Activated CD4-positive, alpha-beta T cell treated with anti-CD3 and anti-CD28 coated beads, Interleukin-2, amount 50 U/mL, for 48 hours (primary cell): ENCODE data around the gene DEFB119.
"Not testable (repeated sequence)": the region's sequence is repeated elsewhere in the genome, so short reads cannot be mapped to it uniquely, and the experiment has no call there.

ENCODE experiments used
- DNase-seq, 2 experiments: peaks; one replicate each; pipeline ENCODE4 v3.0.0-alpha.2; 2020

DEFB119 gene, protein sequence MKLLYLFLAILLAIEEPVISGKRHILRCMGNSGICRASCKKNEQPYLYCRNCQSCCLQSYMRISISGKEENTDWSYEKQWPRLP

DNA sequence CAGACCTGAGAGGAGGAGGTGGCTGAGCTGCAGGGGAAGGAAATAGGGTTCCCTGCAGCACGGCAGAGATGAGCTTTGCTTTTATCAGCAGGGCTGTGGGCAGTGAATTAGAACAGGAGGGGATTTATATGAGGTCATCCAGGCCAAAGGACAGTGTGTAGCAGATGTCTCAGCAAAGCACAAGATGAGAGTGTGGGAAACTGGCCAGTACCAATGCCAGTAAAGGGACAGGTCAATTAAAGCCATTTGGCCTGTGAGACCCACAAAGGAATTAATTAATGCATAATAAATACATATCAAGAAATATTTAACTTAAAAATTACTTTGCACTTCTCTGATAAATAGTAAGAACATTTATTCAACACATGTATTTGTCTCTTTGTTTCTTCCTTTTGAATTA lies at the start of gene DEFB119:
TSS of gene DEFB119 (minus strand) at position 101 of the 400 bp plus-strand sequence. CDS start 107 bp downstream, outside the sequence.
- no peak for DNase-seq

DNA sequence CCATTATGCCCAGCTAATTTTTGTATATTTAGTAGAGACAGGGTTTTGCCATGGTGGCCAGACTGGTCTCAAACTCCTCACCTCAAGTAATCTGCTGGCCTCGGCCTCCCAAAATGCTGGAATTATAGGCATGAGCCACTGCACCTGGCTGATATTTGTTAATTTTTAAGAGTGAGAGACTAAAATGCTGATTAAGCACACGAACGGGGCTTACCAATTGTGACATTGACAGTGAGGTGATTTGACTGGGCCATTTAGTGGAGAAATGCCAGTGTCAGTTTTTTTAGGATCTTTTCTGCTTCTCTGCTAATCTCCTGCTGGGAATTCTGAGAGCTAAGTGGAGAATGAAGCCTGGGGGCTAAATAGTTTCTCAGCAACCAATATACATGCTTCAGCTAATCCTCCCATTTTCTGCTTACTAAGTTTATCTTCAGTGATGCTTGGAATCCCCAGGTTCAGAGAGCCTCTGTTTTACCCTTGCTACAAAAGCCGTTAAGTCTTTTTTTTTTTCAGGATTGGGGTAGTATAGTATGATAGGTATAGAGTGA lies 40.3 kb upstream of the DEFB119 start:
- no peak for DNase-seq

DNA sequence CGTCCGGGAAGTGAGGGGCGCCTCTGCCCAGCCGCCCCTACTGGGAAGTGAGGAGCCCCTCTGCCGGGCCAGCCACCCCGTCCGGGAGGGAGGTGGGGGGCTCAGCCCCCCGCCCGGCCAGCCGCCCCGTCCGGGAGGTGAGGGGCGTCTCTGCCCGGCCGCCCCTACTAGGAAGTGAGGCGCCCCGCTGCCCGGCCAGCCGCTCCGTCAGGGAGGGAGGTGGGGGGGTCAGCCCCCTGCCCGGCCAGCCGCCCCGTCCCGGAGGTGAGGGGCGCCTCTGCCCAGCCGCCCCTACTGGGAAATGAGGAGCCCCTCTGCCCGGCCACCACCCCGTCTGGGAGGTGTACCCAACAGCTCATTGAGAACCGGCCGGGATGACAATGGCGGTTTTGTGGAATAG lies 37.2 kb upstream of the DEFB119 start:
- DNase-seq: not testable (repeated sequence)

DNA sequence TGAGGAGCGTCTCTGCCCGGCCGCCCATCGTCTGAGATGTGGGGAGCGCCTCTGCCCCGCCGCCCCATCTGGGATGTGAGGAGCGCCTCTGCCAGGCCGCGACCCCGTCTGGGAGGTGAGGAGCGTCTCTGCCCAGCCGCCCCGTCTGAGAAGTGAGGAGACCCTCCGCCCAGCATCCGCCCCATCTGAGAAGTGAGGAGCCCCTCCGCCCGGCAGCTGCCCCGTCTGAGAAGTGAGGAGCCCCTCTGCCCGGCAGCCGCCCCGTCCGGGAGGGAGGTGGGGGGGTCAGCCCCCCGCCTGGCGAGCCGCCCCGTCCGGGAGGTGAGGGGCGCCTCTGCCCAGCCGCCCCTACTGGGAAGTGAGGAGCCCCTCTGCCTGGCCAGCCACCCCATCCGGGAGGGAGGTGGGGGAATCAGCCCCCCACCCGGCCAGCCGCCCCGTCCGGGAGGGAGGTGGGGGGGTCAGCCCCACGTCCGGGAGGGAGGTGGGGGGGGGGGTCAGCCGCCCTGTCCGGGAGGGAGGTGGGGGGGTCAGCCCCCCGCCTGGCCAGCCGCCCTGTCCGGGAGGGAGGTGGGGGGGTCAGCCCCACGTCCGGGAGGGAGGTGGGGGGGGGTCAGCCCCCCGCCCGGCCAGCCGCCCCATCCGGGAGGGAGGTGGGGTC lies 36.6 kb upstream of the DEFB119 start:
- not testable (repeated sequence) for DNase-seq

DNA sequence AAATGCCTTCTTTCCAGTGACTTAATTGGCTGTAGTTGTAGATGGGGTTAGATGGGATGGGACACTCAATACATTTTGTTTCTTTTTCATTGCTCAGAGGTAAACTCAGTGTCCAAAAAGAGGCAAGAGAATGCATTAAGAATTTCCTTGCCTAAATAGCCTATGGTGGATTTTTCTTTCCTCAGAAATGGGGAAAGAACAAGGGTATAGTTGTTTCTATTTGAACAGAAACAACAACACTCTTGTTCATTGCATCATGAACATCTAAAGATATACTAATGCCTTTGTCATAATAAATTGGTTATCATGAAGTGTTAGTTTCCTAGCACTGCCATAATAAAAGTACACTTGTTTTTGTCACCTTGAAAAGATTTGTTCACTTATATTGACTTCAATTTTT lies 35.4 kb upstream of the DEFB119 start:
- no peak for DNase-seq

DNA sequence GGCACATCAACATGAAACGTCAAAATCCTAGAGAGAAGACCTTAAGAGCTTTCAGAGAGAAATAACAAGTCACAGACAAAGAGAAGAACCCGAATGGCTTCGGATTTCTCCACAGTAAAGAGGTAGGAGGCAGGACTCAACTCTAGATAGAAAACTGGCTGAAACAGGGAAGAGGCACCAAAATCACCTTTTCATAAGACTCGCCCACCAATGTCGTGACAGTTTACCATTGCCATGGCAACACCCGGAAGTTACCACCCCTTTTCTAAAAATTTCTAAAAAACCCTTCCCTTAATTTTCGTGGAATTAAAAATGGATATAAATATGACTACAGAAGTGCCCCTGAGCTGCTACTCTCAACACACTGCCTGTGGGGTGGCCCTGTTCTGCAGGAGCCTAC lies 27.9 kb upstream of the DEFB119 start:
- DNase-seq: no peak

DNA sequence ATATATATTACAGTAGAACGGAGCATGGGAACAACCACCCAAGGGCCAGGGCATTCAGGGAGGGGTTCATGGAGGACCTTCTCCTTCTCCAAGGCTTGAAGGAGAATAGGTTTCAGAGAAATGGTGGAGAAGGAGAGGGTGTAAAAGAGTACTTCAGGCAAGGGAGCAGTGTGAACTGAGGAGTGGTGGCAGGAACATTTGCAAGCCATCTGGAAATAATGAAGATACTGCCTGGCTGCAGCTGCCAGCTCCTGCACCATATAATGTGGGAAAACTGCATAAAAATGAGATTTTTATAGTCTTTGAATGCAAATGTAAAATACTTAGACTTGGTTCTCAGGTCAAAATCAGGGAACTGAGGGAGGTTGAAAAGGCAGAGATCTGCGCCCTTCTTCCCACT lies 25.3 kb upstream of the DEFB119 start:
- no peak for DNase-seq

DNA sequence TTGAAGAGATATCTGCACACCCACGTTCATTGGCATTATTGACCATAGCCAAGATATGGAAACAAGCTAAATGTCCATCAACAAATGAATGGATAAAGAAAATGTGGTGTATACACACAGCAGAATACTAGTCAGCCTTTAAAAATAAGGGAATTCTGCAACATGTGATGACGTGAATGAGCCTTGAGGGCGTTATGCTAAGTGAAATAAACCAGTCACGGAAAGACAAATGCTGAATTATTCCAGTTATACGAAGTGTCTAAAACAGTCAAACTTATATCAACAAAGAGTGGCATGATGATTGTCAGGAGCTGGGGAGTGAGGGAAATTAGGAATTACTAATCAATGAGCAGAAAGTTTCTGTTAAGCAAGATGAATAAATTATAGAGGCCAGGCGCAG lies 24.0 kb upstream of the DEFB119 start:
- no peak for DNase-seq

DNA sequence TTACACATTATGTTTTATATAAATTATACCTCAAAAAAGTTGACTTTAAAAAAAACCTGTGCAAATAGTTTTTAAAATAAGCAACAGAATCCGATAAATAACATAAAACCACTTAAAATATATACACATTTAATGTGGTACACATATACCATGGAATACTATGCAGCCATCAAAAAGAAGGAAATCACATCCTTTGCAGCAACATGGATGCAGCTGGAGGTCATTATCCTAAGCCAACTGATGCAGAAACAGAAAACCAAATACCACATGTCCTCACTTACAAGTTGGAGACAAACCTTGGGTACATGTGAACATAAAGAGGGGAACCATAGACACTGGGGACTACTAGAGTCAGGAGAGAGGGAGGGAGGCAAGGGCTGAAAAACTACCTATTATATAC lies 19.6 kb upstream of the DEFB119 start:
- no peak for DNase-seq

DNA sequence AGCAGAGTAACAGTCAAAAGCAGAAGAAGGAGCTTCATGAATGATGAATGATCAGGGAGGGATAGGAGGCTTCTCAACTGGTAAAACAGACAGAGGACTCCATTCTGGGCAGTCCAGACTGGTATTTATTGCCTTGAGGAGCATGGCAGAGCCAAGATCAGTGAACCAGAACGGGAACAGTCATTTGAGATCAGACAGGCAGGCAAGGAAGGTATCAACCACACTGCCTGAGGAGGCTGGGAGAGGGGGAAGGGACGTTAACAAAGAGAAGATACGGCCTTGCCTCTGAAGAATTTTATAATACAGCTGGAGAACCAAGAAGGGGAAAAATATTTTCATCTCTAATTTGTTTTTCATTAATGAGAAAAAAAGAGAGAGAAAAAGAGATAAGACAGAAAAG lies 15.7 kb upstream of the DEFB119 start, which contains the start of gene DEFB121:
TSS of gene DEFB121 (minus strand) at position 101 of the 400 bp plus-strand sequence. CDS start at position 38, 63 bp downstream.
- no peak for DNase-seq

DNA sequence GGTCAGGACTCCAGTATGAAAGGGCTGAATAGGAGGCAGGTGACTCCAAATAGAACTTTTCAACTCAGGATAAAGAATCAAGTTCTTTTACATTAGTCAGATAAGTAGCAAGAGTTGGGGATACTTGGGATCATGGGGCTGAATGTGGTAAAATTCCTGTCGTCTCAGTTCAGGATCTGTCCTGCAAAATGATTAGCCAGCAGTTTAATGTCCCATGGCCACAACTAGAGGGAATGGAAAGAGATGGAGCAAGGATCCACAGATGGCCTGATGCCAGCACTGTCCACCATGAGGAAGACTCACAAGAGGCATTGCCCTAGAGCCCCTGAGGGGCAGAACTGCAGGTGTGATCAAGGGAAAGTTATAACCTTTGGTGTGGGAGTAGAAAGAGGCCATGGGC lies 13.5 kb upstream of the DEFB119 start:
- no peak for DNase-seq

DNA sequence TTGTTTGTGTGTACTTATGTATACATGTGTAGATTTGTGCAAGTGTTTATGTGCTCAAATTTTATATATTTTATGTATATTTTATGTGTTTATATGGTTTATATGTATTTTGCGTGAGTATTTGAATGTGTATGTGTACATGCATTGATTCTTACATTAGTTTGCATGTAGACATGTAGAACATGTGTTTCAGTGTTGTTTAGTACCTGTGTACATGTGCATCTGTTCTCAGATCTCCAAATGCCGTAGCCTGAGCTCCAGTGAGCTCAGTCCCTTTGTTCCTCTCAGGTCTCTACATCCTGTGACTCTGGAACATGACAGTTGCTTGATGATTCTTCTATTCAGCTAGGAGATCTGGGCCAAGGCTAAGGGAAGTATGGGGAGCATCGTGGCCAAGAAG lies 4.5 kb upstream of the DEFB119 start:
- DNase-seq: no peak

DNA sequence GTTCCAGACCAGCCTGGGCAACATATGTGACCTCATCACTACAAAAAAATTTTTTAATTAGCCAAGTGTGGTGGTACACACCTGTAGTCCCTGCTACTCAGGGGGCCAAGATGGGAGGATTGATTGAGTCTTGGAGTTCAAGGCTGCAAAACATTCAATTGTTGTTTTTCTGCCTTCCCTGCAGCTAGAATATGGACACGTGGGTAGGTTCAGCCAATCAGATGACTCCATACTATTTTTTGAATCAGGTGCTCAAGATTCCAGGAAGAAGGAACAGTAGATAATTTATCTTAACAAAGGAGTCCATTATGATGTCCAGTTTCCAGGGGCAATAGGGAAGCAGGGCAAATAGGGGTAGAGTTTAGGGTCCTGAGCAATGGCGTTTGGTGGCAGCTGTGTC lies 2.4 kb upstream of the DEFB119 start:
- DNase-seq: no peak

DNA sequence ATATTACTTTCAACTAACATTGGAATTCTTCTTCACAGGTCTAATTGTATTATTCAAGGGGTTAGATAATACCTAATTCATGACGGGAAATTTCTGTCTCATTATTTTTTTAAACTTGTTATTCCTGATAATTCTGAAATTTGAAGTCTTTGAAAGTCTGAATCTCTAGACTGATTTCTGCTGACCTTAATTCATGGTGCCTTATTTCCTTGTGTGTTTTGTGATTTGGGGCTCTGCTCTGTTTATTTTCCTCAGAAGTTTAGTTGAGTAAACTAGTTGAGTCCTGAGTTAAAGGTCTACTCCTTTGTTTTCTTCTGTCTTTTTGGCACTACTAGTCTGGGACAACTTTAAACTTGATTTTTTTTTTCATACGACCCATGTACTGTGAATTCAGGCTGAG lies 16.0 kb downstream of the DEFB119 start:
- no peak for DNase-seq

DNA sequence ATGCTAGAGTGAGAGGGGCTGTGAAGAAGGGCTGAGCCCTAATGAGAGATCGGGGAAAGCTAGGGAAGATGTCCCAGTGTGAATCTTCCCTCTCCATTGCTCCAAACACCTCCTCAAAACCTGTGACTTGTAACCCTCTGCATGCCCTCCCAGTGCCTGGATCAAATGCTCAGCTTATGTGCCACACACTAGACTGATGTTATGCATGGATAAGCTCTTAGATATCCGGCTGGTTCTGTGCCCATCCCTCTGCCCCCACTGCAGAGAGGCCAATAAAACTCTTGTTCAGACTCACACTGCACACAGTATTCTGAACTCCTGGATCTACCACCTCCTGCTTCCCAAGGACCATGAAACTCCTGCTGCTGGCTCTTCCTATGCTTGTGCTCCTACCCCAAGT lies 22.1 kb downstream of the DEFB119 start, which contains the start of gene DEFB118:
TSS of gene DEFB118 (plus strand) at position 301 of the 400 bp plus-strand sequence. CDS start at position 351, 50 bp downstream.
- DNase-seq: no peak

DNA sequence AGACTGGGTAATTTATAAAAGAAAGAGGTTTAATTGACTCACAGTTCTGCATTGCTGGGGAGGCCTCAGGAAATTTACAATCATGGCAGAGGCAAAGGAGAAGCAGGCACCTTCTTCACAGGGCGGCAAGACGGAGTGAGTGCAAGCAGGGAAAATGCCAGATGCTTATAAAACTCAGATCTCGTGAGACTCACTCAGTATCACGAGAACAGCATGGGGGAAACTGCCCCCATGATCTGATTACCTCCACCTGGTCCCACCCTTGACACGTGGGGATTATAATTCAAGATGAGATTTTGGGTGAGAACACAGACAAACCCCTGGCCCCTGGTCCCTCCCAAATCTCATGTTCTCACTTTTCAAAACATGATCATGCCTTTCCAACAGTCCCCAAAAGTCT lies 26.1 kb downstream of the DEFB119 start:
- not testable (repeated sequence) for DNase-seq

DNA sequence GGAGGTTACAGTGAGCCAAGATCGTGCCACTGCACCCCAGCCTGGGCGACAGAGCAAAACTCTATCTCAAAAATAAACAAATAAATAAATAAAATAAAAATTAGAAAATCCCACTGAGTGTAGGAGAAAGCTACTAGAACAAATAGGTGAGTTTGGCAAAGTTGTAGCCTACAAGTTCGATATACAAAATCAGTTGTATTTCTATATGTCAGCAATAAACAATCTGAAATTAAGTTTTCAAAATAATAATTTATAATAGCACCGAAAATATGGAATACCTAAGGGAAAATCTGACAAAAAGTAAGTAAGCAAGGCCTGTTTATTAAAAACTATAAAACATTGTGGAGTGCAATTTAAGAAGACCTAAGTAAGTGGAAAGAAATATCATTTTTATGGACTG lies 27.1 kb downstream of the DEFB119 start:
- no peak for DNase-seq

DNA sequence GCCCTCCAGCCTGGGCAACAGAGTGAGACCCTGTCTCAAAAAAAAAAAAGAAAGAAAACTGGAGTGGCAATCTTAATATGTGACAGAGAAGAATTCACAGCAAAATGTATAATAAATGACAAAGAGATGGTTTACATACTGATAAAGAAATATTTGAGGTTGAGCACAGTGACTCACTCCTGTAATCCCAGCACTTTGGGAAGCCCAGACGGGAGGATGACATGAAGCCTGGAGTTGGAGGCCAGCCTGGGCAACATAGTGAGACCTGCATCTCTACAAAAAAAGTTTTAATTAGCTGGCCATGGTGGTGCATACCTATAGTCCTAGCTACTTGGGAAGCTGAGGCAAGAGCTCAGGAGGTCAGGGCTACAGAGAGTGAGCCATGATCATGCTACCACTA lies 34.4 kb downstream of the DEFB119 start:
- DNase-seq: no peak

DNA sequence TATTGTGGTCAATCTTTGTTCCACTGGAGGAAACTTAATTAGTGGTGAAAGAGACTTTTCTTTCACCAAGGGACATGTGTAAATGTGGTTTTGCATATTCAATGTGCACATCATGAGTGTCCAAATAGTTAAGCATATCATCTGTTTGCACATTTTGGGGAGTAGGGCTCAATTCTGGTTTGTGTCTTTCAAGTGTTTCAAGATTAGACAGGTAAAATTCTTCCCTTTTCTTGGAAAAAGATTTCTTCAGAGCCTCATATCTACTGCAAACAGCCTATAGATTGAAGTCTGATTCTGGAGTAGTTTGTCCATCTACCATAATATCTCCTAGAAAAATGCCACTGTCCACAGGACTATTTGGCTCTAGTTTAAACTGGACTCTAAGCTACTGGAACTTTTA lies 48.9 kb downstream of the DEFB119 start:
- DNase-seq: no peak

DNA sequence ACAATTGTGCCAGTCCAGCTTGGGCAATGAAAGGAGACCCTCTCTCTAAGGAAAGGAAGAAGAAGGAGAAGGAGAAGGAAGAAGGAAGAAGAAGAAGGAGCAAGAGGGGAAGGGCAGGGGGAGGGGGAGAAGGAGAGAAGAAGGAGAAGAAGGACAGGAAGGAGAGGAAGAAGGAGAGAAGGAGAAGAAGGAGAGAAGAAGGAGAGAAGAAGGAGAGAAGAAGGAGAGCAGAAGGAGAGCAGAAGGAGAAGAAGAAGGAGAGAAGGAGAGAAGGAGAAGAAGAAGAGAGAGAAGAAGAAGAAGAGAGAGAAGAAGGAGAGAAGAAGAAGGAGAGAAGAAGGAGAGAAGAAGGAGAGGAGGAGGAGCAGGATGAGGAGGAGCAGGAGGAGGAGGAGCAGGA lies 59.5 kb downstream of the DEFB119 start:
- DNase-seq: no peak
